Peyer's patch (tissue), 4 donors: ENCODE results near the gene ZDHHC18. TPM values are rescaled to one million over a fixed set of nuclear protein-coding genes. Genes with fewer than 3 reads are reported as not detected.

ENCODE experiments used
- DNase-seq, 3 donors: peaks; one replicate each; pipeline ENCODE4 v3.0.0-alpha.2; 2017 to 2019
- H3K27ac ChIP-seq, 4 donors: fragments of 200-600 bp; sonication (generic); one replicate each; pipeline ENCODE4 v1.5.1; 2016 to 2019
- H3K27me3 ChIP-seq, 2 donors: fragments of 200-600 bp; sonication (generic); one replicate each; pipeline ENCODE4 v1.5.1; 2019
- H3K36me3 ChIP-seq, 3 donors: fragments of 200-600 bp; sonication (generic); one replicate each; pipeline ENCODE4 v1.5.1; 2016 to 2019
- H3K4me1 ChIP-seq, 4 donors: fragments of 200-600 bp; sonication (generic); one replicate each; pipeline ENCODE4 v1.5.1; 2016 to 2019
- H3K4me3 ChIP-seq, 4 donors: fragments of 200-600 bp; sonication (generic); 1 replicate in 3 of 4; 2 replicates in 1 of 4; pipeline ENCODE4 v1.5.1; 2016 to 2019; ENCODE audit warnings: mild to moderate bottlenecking in 1 of 4
- H3K9me3 ChIP-seq, 4 donors: fragments of 200-600 bp; sonication (generic); one replicate each; pipeline ENCODE4 v1.5.1; 2016 to 2019; ENCODE audit warnings: mild to moderate bottlenecking in 1 of 4
- POLR2A ChIP-seq, 2 donors: fragments of 450-650 bp; IDR thresholded peaks; one replicate each; pipeline ENCODE4 v1.5.1; 2017; ENCODE audit warnings: antibody characterized with exemption in 2 of 2, mild to moderate bottlenecking in 2 of 2, moderate library complexity in 2 of 2
- total RNA-seq, 4 donors: library from RNA; depleted of rRNA; stranded (reverse); fragments of >200 nt; gene quantifications; one replicate each; pipeline ENCODE4 v1.1.0, GENCODE V29; 2016
- TF ChIP-seq, protein P1 (sequence below), 6 experiments: fragments of 450-650 bp in 4 of 6; fragments of 200-600 bp in 2 of 6; sonication (generic) in 1 of 6; IDR thresholded peaks; one replicate each; pipeline ENCODE4 v1.5.1; 2017 to 2019; ENCODE audit warnings: antibody characterized with exemption in 6 of 6, mild to moderate bottlenecking in 3 of 6, moderate library complexity in 1 of 6

ZDHHC18 gene
- total RNA-seq, 4 donors from 2014 or later = 12.4 to 40.3 (median 29.0) TPM

DNA sequence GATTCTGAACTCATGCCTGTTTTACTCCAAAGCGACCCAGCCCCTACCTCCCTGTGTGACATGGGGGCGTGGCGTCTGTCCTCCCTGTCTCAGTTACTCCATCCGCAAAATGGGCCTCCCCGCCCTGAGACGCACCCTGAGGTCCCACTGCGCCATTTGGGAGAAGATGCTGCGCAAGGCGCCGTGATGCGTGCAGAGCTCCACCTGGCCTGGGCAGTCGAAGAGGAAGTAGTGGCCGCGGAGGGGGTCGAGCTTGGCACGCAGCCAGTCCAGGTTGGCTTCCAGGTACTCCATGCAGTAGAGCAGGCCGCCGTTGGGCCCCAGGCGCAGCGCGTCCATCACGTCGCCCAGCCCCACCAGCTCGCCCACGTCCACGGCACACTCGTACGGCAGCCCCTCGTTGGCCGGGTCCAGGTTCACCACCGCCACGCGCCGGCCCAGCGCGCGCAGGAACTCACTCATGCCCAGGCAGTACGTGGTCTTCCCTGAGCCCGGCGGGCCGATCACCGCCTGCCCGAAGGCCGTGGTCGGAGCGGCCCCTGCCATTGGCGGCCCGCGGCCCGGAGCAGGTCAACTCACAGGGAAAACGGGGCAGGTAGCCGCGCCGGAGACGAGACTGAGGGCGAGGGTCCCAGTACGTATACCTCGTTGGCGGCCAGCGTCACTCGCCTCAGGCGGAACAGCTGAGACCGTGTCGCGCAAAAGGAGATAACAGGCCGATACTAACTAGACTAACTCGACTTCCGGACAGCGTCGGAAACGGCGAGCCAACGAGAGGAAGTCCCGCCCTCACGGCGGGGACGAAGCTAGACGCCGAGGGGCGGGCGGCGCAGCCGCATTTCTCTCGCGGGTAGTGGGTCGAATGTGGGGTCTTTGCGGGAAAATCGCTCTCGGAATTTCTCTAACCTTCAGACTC lies 63.3 kb downstream of the ZDHHC18 start, which contains the start of gene GPN2:
GPN2 (minus strand) TSS at position 733 of the 916 bp plus-strand sequence; CDS start at position 546, 187 bp downstream.
- Histone ChIP-seq H3K4me3 (peak within 1 kb of the TSS; percentile 74 to 95 (median 84)), H3K9me3 (no peaks in the 10 kb centered on the region), H3K27me3 (no peaks in the 10 kb centered on the region), H3K4me1 (peaks cover 0 to 24% (median 6%) of the 10 kb centered on the region in 4 donors), H3K27ac (peak within 1 kb of the TSS; percentile 86 to 93 (median 90)), H3K36me3 (peaks cover 0 to 69% (median 3%) of the 10 kb centered on the region in 3 donors)
- DNase-seq = peak; percentile 84 to 91 (median 86)
- TF ChIP-seq, protein P1, sequence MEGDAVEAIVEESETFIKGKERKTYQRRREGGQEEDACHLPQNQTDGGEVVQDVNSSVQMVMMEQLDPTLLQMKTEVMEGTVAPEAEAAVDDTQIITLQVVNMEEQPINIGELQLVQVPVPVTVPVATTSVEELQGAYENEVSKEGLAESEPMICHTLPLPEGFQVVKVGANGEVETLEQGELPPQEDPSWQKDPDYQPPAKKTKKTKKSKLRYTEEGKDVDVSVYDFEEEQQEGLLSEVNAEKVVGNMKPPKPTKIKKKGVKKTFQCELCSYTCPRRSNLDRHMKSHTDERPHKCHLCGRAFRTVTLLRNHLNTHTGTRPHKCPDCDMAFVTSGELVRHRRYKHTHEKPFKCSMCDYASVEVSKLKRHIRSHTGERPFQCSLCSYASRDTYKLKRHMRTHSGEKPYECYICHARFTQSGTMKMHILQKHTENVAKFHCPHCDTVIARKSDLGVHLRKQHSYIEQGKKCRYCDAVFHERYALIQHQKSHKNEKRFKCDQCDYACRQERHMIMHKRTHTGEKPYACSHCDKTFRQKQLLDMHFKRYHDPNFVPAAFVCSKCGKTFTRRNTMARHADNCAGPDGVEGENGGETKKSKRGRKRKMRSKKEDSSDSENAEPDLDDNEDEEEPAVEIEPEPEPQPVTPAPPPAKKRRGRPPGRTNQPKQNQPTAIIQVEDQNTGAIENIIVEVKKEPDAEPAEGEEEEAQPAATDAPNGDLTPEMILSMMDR (IDR thresholded peaks at IDR 0.05) = no peak
- TF ChIP-seq POLR2A (IDR thresholded peaks at IDR 0.05) = peak; percentile 72 to 76

DNA sequence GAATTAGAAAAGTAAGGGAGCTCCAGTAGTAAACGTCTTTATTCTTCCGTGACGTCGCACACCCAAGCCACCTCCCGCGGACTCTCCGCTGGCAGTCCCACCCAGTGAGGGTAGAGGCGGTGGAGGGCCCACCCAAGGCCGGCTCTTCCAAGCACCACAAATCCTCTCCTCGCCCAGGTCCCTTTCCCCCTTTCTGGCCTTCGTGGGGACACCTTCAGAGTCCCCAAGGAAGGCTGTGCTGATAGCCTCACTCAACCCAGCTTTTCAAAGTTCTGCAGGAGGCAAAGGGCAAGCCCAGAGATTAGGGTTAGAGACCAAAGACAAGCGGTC lies 63.9 kb downstream of the ZDHHC18 start:
- H3K36me3 ChIP-seq = peaks cover 0 to 69% (median 3%) of the 10 kb centered on the region in 3 donors
- DNase-seq = no peak

DNA sequence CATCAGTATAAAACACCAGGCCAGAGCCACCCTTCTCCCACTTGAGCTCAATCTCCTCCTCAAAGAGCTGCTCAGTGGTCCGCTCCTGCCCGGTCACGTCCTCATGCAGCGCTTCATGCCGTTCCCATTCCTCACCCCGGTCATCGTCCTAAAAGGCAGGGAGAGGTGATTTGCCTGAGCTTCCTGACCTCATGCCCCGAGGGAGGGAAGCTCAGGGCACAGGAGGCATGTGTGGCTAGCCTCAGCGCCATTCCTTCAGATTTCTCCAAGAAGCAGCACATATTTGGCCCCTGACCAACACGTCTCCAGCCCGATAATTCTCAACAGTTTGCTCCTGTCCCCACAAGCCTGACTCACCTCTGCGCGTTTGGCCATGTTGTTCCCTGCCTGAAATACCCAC lies 67.8 kb downstream of the ZDHHC18 start:
- no peaks in the 10 kb centered on the region for H3K27me3 ChIP-seq
- no peaks in the 10 kb centered on the region for H3K9me3 ChIP-seq
- H3K36me3 ChIP-seq = peaks cover 0 to 71% (median 0%) of the 10 kb centered on the region in 3 donors
- DNase-seq = no peak
- peaks cover 0 to 23% (median 5%) of the 10 kb centered on the region in 4 donors for H3K4me1 ChIP-seq
- no peak overlapping the region for H3K27ac ChIP-seq
- TF ChIP-seq, protein P1 (IDR thresholded peaks at IDR 0.05) = no peak
- TF ChIP-seq POLR2A (IDR thresholded peaks at IDR 0.05) = no peak
- H3K4me3 ChIP-seq = no peak overlapping the region

More for the DNA sequence above, 63.9 kb downstream of the ZDHHC18 start:
- H3K9me3 ChIP-seq = no peaks in the 10 kb centered on the region
- H3K4me1 ChIP-seq = peaks cover 0 to 24% (median 6%) of the 10 kb centered on the region in 4 donors
- H3K27ac ChIP-seq = peak overlapping the region; percentile 86 to 93 (median 90)
- TF ChIP-seq, protein P1 (IDR thresholded peaks at IDR 0.05) = no peak
- no peak for TF ChIP-seq POLR2A (IDR thresholded peaks at IDR 0.05)
- no peaks in the 10 kb centered on the region for H3K27me3 ChIP-seq
- H3K4me3 ChIP-seq = peak overlapping the region; percentile 74 to 95 (median 84)

DNA sequence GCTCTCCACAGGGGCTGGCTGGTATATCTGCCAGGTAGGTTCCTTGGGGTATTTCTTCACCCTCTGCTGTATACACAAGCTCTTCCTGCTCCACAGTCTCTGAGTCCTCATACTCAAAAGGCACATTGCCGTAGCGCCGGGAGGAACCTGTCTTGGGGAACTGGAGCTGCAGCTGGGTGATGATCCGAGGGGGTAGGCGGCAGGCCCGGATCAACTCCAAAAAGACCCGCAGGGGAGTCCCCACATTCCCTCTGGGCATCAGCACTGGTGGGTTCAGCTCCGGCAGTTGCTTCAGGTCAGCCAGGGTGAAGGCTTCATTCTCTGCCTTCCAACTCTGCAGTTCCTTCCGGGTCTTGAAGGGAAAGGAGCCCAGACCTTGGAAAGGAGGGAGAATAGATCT lies 70.9 kb downstream of the ZDHHC18 start:
- Histone ChIP-seq H3K4me1 (peaks cover 0 to 18% (median 4%) of the 10 kb centered on the region in 4 donors), H3K36me3 (peaks cover 0 to 64% (median 0%) of the 10 kb centered on the region in 3 donors), H3K27ac (no peak overlapping the region), H3K9me3 (no peaks in the 10 kb centered on the region), H3K4me3 (no peak overlapping the region), H3K27me3 (no peaks in the 10 kb centered on the region)
- DNase-seq = no peak
- TF ChIP-seq POLR2A (IDR thresholded peaks at IDR 0.05) = no peak
- TF ChIP-seq, protein P1 (IDR thresholded peaks at IDR 0.05) = no peak

DNA sequence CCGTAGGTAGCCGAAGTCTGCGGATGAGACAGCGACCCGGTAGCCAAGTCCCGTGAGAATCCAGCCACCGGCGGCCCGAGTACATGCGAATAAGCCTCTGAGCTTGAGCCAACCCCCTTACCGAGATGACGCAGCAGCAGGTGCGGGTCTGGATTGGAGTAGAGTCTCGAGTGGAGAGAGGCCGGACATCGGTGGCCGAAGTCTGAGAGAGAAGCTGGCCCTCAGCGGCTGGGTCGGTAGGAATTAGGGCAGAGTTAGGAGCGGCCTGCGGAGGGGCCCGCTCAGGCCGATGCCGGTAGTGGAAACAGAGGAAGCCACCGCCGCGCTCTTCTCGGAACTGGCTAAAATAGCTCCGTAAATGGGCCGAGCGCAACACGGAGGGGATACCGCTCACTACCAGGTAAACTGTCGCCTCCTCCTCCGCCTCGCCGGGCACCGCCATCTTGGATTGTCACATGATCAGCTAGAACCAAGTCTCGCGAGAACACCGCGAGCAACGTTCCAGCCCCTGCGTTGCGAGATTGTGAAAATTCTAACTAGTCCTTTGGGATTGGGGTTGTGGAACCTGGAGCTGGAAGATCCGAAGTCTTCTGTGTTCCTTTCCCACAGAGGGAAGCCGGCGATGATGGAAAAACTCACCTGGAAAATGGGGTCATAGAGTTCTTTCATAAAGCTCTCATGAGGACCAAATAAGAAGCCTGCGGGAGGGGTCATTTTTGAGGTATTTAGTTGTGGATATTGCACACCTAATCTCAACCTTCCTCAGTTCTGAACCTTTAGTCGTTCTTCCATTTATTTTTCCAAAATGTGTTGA lies 73.7 kb downstream of the ZDHHC18 start, which contains the start of gene GPATCH3:
GPATCH3 (minus strand) TSS at position 467 of the 814 bp plus-strand sequence; CDS start at position 442, 25 bp downstream.
- peaks cover 0 to 35% (median 0%) of the 10 kb centered on the region in 3 donors for H3K36me3 ChIP-seq
- peak within 1 kb of the TSS; percentile 82 to 100 (median 88) for H3K4me3 ChIP-seq
- peak; percentile 92 to 96 (median 94) for DNase-seq
- H3K27me3 ChIP-seq = no peaks in the 10 kb centered on the region
- H3K27ac ChIP-seq = peak within 1 kb of the TSS; percentile 80 to 86 (median 85)
- H3K9me3 ChIP-seq = no peaks in the 10 kb centered on the region
- TF ChIP-seq, protein P1 (IDR thresholded peaks at IDR 0.05) = peak in 1 of 6 experiments; percentile 2
- peak; percentile 55 to 65 for TF ChIP-seq POLR2A (IDR thresholded peaks at IDR 0.05)
- peaks cover 0 to 18% (median 4%) of the 10 kb centered on the region in 4 donors for H3K4me1 ChIP-seq
